Naive thymus-derived CD4-positive, alpha-beta T cell (primary cell): ENCODE results near the gene HMCN1. TPM values are rescaled to one million over a fixed set of nuclear protein-coding genes. Genes with fewer than 3 reads are reported as not detected.

Experiments used
- ATAC-seq: fragments of 150-1000 bp; cut with Tn5 transposase; 2 replicates; pipeline ENCODE4 v1.10.0; 2021; ENCODE audit warnings: mild to moderate bottlenecking, moderate library complexity
- CTCF ChIA-PET: fragments of 350-600 bp; sonication (Branson Sonifier 250); formaldehyde crosslinking; loops from one replicate; lab custom pipeline; 2021; ENCODE audit warnings: antibody characterized with exemption; lab: Charles Lee
- POLR2A ChIA-PET: fragments of 350-600 bp; sonication (Branson Sonifier 250); formaldehyde crosslinking; loops from one replicate; lab custom pipeline; 2021; ENCODE audit warnings: antibody characterized with exemption, inconsistent platforms; lab: Charles Lee
- DNase-seq, 9 donors: peaks; one replicate each; pipeline versions ENCODE4 v3.0.0 to v3.0.0-alpha.2; 2020 to 2022; ENCODE audit warnings: mixed read lengths in 1 of 9
- H3K27ac ChIP-seq: one replicate; pipeline ENCODE4 v1.7.0; 2013; ENCODE audit warnings: mild to moderate bottlenecking, low read depth, low read length, moderate library complexity
- H3K27me3 ChIP-seq, 2 donors: one replicate each; pipeline ENCODE4 v1.7.0; 2013; ENCODE audit warnings: low read length in 2 of 2, mild to moderate bottlenecking in 2 of 2, moderate library complexity in 2 of 2; ENCODE audit not compliant: control insufficient read depth in 2 of 2, insufficient read depth in 2 of 2
- H3K36me3 ChIP-seq, 3 experiments: 1 replicate in 2 of 3; 2 replicates in 1 of 3; pipeline ENCODE4 v1.7.0; 2013; ENCODE audit warnings: low read length in 3 of 3, mild to moderate bottlenecking in 3 of 3, moderate library complexity in 1 of 3; ENCODE audit not compliant: insufficient read depth in 3 of 3, control insufficient read depth in 2 of 3
- H3K4me1 ChIP-seq, 2 donors: one replicate each; pipeline ENCODE4 v1.7.0; 2013; ENCODE audit warnings: low read length in 2 of 2, mild to moderate bottlenecking in 2 of 2, moderate library complexity in 1 of 2; ENCODE audit not compliant: control insufficient read depth in 2 of 2, insufficient read depth in 2 of 2
- H3K4me3 ChIP-seq: 2 replicates; pipeline ENCODE4 v1.7.0; 2013; ENCODE audit warnings: mild to moderate bottlenecking, low read length
- H3K9me3 ChIP-seq, 3 experiments: 1 replicate in 2 of 3; 2 replicates in 1 of 3; pipeline ENCODE4 v1.7.0; 2013; ENCODE audit warnings: low read length in 3 of 3; ENCODE audit not compliant: control insufficient read depth in 2 of 3
- H3K27ac Mint-ChIP-seq, 9 donors: one replicate each; pipeline ENCODE4 v1.8.0; 2020 to 2022; ENCODE audit warnings: mixed read lengths in 9 of 9, mild to moderate bottlenecking in 8 of 9, moderate library complexity in 5 of 9, inconsistent platforms in 2 of 9
- H3K27me3 Mint-ChIP-seq, 5 donors: one replicate each; pipeline ENCODE4 v1.8.0; 2021 to 2022; ENCODE audit warnings: mixed read lengths in 5 of 5, mild to moderate bottlenecking in 1 of 5
- H3K36me3 Mint-ChIP-seq, 5 donors: one replicate each; pipeline ENCODE4 v1.8.0; 2020 to 2022; ENCODE audit warnings: mixed read lengths in 5 of 5, mild to moderate bottlenecking in 3 of 5, inconsistent platforms in 1 of 5
- H3K4me1 Mint-ChIP-seq, 7 donors: one replicate each; pipeline ENCODE4 v1.8.0; 2020 to 2022; ENCODE audit warnings: mixed read lengths in 7 of 7, mild to moderate bottlenecking in 3 of 7, inconsistent platforms in 1 of 7
- H3K4me3 Mint-ChIP-seq, 10 donors: one replicate each; pipeline ENCODE4 v1.8.0; 2020 to 2022; ENCODE audit warnings: mild to moderate bottlenecking in 10 of 10, mixed read lengths in 10 of 10, moderate library complexity in 6 of 10, inconsistent platforms in 2 of 10
- H3K9me3 Mint-ChIP-seq, 11 donors: one replicate each; pipeline ENCODE4 v1.8.0; 2020 to 2022; ENCODE audit warnings: mixed read lengths in 11 of 11, mild to moderate bottlenecking in 4 of 11, inconsistent platforms in 1 of 11, moderate library complexity in 1 of 11
- intact Hi-C, 2 donors: fragments of 100-400 bp; cut with micrococcal nuclease; formaldehyde crosslinking; loops; one replicate each; pipeline ENCODE4 v1.15.1; 2023
- polyA plus RNA-seq, 2 donors: library from polyadenylated mRNA; unstranded; fragments of 300-500 nt; fragmentation: Illumina TruSeq; gene quantifications; one replicate each; pipeline ENCODE4 v1.2.3, GENCODE V29; 2021
- total RNA-seq, 6 experiments: library from RNA in 5 of 6; stranded (reverse) in 5 of 6; gene quantifications; 1 replicate in 5 of 6; 2 replicates in 1 of 6; pipeline ENCODE4 v1.2.3 and lab custom pipeline; 2021 to 2026

The HMCN1 gene
- total and polyA plus RNA-seq, 7 experiments from 2014 or later = under 0.01 to 0.19 (median 0.16) TPM; not detected in 3

DNA sequence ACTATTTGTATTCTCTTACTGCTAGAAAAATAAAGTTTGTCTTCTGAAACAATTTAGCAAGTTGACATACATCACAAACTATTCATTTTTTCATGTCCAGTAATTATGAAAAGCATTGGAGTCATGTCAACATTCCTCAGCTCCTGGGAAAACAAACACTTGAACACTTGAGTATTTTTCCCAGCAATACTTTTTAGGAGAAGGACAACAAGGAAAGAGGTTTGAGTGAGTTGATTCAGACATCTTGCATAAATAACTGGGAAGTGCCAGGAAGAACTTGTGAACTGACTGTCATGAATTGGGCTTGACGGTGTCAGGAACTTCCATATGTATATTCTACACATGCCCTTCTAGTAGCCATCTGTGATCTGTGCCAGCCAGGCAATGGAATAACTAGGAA is 195.6 kb downstream of the HMCN1 start:
- Histone ChIP-seq H3K4me3 (no peak overlapping the region), H3K4me1 (no peaks in the 10 kb centered on the region), H3K27ac (no peak overlapping the region), H3K36me3 (no peaks in the 10 kb centered on the region), H3K9me3 (no peaks in the 10 kb centered on the region), H3K27me3 (no peaks in the 10 kb centered on the region)
- intact Hi-C loops = no loop called here
- DNase-seq (no peak), ATAC-seq (no peak)
- H3K4me1 Mint-ChIP-seq = no peaks in the 10 kb centered on the region
- no peaks in the 10 kb centered on the region for H3K36me3 Mint-ChIP-seq
- H3K27ac Mint-ChIP-seq = no peak overlapping the region
- peaks cover 0 to 11% (median 6%) of the 10 kb centered on the region in 5 donors for H3K27me3 Mint-ChIP-seq
- POLR2A ChIA-PET = no interaction called here
- H3K9me3 Mint-ChIP-seq = peaks cover 0 to 1% (median 0%) of the 10 kb centered on the region in 11 donors
- CTCF ChIA-PET = no interaction called here
- H3K4me3 Mint-ChIP-seq = no peak overlapping the region

DNA sequence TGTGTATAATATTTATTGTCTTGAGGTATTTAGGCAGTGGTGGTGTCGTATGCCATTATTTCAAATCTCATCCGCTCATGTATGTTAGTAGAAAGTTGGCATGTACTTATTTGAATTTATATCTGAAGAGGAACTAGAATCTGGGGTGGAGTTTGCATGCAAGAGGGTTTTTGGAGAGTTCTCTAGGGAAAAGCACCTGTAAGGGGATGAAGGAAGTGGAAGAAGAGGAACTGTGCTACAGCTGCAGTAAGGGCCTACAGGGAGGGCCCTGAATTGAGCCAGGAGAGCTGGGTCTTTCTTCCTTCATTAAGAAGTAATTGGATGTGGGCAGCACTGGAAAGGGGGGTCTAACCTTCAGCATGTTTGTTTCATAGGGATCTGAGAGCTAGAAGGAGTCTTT is 197.2 kb downstream of the HMCN1 start:
- Mint-ChIP-seq H3K27me3 (peaks cover 2 to 9% (median 7%) of the 10 kb centered on the region in 5 donors), H3K4me1 (no peaks in the 10 kb centered on the region), H3K4me3 (no peak overlapping the region), H3K27ac (no peak overlapping the region), H3K9me3 (peaks cover 0 to under 1% (median 0%) of the 10 kb centered on the region in 11 donors), H3K36me3 (no peaks in the 10 kb centered on the region)
- Histone ChIP-seq H3K4me3 (no peak overlapping the region), H3K27me3 (no peaks in the 10 kb centered on the region), H3K27ac (no peak overlapping the region), H3K36me3 (no peaks in the 10 kb centered on the region), H3K9me3 (no peaks in the 10 kb centered on the region), H3K4me1 (no peaks in the 10 kb centered on the region)
- intact Hi-C loops = no loop called here
- POLR2A ChIA-PET = no interaction called here
- DNase-seq (no peak), ATAC-seq (no peak)
- CTCF ChIA-PET = no interaction called here

DNA sequence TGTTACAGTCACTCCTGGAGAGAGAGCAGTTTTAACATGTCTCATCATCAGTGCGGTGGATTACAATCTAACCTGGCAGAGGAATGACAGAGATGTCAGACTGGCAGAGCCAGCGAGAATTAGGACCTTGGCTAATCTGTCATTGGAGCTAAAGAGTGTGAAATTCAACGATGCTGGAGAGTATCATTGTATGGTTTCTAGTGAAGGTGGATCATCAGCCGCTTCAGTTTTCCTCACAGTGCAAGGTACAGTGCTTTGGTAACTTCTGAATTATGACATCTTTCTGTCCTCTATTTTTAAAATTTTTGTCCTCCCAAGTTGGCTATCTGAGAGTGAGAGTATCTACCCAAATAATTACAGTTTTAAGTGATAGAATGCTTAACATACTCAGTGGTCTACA is 199.4 kb downstream of the HMCN1 start:
- DNase-seq (no peak), ATAC-seq (no peak)
- Histone ChIP-seq H3K27me3 (no peaks in the 10 kb centered on the region), H3K4me3 (no peak overlapping the region), H3K9me3 (no peaks in the 10 kb centered on the region), H3K36me3 (no peaks in the 10 kb centered on the region), H3K4me1 (no peaks in the 10 kb centered on the region), H3K27ac (no peak overlapping the region)
- Mint-ChIP-seq H3K36me3 (no peaks in the 10 kb centered on the region), H3K4me3 (no peak overlapping the region), H3K27ac (no peak overlapping the region), H3K9me3 (peaks cover 0 to 17% (median 4%) of the 10 kb centered on the region in 11 donors), H3K27me3 (peaks cover 3 to 13% (median 7%) of the 10 kb centered on the region in 5 donors), H3K4me1 (no peaks in the 10 kb centered on the region)
- POLR2A ChIA-PET = no interaction called here
- intact Hi-C loops = no loop called here
- CTCF ChIA-PET = no interaction called here

DNA sequence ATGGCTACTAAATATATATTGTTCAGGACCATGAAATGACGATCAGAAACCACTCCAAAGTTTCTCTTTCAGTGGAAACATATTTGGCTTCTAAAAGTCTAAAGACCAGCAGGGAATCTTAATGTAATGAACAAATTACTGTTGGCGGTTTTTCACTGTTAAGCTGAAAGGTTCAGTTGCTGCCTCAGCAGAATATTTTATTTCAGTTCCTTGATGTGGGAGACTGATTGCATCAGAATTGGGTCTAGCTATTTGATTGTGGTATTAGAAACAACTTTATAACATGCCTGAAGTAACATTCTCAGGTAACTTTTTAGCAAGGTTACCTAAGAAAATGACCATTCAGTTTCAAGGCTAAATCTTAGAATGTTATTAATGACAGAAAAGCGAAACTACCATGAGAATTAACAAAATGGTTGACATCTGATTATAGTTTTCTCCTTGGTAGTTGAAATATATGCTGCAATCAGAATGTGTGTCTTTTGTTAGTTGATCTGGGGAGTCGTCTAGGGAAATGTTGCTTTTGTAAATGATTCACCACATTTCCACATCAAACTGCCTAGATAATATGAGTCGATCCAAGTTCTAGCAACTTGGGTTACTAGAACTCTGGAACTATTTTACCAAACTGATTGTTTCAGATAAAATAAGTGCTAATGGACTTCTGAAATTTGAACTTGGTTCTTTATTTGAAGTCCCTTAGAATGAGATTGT is 200.4 kb downstream of the HMCN1 start:
- CTCF ChIA-PET = no interaction called here
- peaks cover 0 to 19% (median 4%) of the 10 kb centered on the region in 11 donors for H3K9me3 Mint-ChIP-seq
- DNase-seq = no peak
- Histone ChIP-seq H3K4me3 (no peak overlapping the region), H3K9me3 (no peaks in the 10 kb centered on the region), H3K27ac (no peak overlapping the region), H3K4me1 (no peaks in the 10 kb centered on the region), H3K27me3 (no peaks in the 10 kb centered on the region), H3K36me3 (no peaks in the 10 kb centered on the region)
- H3K27ac Mint-ChIP-seq = no peak overlapping the region
- peaks cover 3 to 13% (median 7%) of the 10 kb centered on the region in 5 donors for H3K27me3 Mint-ChIP-seq
- intact Hi-C loops = no loop called here
- no peaks in the 10 kb centered on the region for H3K36me3 Mint-ChIP-seq
- no peaks in the 10 kb centered on the region for H3K4me1 Mint-ChIP-seq
- H3K4me3 Mint-ChIP-seq = no peak overlapping the region
- POLR2A ChIA-PET = no interaction called here
- ATAC-seq = no peak

DNA sequence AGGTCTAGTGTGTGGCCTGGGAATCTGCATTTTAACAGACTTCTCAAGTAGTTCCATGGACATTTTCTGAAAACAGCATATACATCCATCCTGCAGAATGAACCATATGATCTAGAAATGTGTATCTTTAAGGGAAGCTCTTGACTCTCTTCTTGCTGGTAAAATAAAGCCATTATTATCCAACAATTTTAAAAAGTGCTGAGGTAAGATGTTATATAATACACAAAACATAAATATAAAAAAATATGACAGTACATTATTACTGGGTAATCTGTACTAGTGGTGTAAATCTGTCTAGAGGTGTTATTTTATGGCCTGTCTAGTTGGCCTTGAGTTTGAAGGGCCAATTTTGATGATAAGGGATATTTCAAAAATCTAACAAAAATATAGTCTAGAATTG is 201.2 kb downstream of the HMCN1 start:
- H3K4me1 ChIP-seq = no peaks in the 10 kb centered on the region
- intact Hi-C loops = no loop called here

DNA sequence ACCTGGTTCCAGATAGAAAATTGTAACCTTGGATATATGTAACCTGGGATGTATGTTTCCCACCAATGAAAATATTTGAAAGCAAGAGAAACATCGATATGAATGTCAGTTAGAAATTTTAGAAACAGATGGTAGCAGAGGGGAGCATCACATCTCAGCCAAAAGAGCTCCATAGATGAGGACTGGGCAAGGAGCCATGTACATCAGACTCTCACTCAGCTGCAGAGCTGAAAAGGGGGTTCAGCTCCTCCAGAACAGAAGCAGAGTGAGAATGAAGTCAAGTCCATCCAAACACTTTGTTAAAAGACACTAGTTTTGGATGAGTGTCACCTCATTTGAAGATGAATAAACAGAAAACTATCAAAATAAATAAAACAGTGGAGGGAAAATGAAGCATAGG is 202.4 kb downstream of the HMCN1 start:
- ChIA-PET POLR2A (no interaction called here), CTCF (no interaction called here)
- H3K4me1 ChIP-seq = no peaks in the 10 kb centered on the region
- H3K36me3 Mint-ChIP-seq = no peaks in the 10 kb centered on the region
- H3K27ac Mint-ChIP-seq = no peak overlapping the region
- no peaks in the 10 kb centered on the region for H3K27me3 ChIP-seq
- no peaks in the 10 kb centered on the region for H3K36me3 ChIP-seq
- no peak overlapping the region for H3K4me3 Mint-ChIP-seq
- no peak for ATAC-seq
- DNase-seq = no peak
- no peaks in the 10 kb centered on the region for H3K4me1 Mint-ChIP-seq
- H3K27ac ChIP-seq = no peak overlapping the region
- no peak overlapping the region for H3K4me3 ChIP-seq
- H3K9me3 ChIP-seq = no peaks in the 10 kb centered on the region
- peaks cover 3 to 8% (median 6%) of the 10 kb centered on the region in 5 donors for H3K27me3 Mint-ChIP-seq
- intact Hi-C loops = no loop called here
- peaks cover 0 to 19% (median 4%) of the 10 kb centered on the region in 11 donors for H3K9me3 Mint-ChIP-seq

More for the DNA sequence above, 201.2 kb downstream of the HMCN1 start:
- no peaks in the 10 kb centered on the region for H3K9me3 ChIP-seq
- H3K27ac Mint-ChIP-seq = no peak overlapping the region
- ATAC-seq = no peak
- H3K27me3 ChIP-seq = no peaks in the 10 kb centered on the region
- H3K27me3 Mint-ChIP-seq = peaks cover 3 to 13% (median 7%) of the 10 kb centered on the region in 5 donors
- no peaks in the 10 kb centered on the region for H3K36me3 ChIP-seq
- DNase-seq = no peak
- H3K27ac ChIP-seq = no peak overlapping the region
- POLR2A ChIA-PET = no interaction called here
- peaks cover 0 to 19% (median 4%) of the 10 kb centered on the region in 11 donors for H3K9me3 Mint-ChIP-seq
- H3K36me3 Mint-ChIP-seq = no peaks in the 10 kb centered on the region
- CTCF ChIA-PET = no interaction called here
- H3K4me3 ChIP-seq = no peak overlapping the region
- no peak overlapping the region for H3K4me3 Mint-ChIP-seq
- H3K4me1 Mint-ChIP-seq = no peaks in the 10 kb centered on the region

DNA sequence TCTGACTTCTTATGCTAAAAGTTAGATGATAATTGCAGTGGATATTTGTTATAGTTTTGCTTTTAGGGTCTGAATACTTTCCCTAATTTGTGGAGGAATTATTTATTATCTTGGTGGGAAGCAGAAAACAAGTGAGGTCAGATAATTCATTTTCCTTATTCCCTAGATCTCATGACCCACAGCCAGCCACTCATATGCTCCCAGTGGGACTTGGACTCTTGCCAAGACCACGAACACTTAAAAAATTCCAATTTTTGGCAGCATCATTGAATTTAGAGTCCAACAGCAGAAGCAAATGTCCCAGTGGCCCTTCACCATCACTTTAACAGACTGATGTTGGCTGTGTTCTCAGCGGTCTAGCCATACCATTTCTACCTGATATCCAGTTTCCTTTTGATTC is 204.2 kb downstream of the HMCN1 start:
- ChIA-PET CTCF (no interaction called here), POLR2A (no interaction called here)
- Histone ChIP-seq H3K9me3 (no peaks in the 10 kb centered on the region), H3K27ac (no peak overlapping the region), H3K36me3 (no peaks in the 10 kb centered on the region), H3K4me3 (no peak overlapping the region), H3K4me1 (no peaks in the 10 kb centered on the region), H3K27me3 (no peaks in the 10 kb centered on the region)
- Mint-ChIP-seq H3K4me1 (no peaks in the 10 kb centered on the region), H3K4me3 (no peak overlapping the region), H3K27ac (no peak overlapping the region), H3K27me3 (peaks cover 0 to 13% (median 3%) of the 10 kb centered on the region in 5 donors), H3K36me3 (no peaks in the 10 kb centered on the region), H3K9me3 (peaks cover 0 to 19% (median 4%) of the 10 kb centered on the region in 11 donors)
- ATAC-seq (no peak), DNase-seq (no peak)
- intact Hi-C loops = no loop called here
